ENCODE results near the gene STK16. TPM values are rescaled to one million over a fixed set of nuclear protein-coding genes. Genes with fewer than 3 reads are reported as not detected.

STK16 gene
- total and polyA plus RNA-seq, 2 of the 13 experiments (the other 11 are each of a cell fraction or from before 2014, with no cell fraction given), result 28.0 to 50.9 TPM

DNA sequence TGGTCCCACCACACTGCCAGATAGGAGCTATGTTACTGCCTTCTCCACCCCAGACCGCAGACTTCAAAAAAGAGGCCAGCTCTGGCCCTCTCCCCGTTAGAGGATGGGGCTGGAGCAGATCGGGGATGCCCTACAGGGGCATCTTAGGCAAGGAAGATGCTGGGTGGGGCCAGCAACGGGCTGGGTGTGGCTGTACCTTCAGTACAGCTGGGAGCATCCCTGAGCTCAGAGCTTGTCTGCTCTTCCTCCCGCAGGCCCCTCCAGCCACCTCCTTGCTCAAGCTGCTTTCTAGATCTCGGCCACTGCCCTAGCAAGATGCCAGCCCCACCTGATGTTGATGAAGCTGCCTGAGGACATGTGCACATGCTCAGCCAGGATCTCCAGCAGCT, 54.1 kb downstream of the STK16 start (continued):
- TF ChIP-seq, protein P1, sequence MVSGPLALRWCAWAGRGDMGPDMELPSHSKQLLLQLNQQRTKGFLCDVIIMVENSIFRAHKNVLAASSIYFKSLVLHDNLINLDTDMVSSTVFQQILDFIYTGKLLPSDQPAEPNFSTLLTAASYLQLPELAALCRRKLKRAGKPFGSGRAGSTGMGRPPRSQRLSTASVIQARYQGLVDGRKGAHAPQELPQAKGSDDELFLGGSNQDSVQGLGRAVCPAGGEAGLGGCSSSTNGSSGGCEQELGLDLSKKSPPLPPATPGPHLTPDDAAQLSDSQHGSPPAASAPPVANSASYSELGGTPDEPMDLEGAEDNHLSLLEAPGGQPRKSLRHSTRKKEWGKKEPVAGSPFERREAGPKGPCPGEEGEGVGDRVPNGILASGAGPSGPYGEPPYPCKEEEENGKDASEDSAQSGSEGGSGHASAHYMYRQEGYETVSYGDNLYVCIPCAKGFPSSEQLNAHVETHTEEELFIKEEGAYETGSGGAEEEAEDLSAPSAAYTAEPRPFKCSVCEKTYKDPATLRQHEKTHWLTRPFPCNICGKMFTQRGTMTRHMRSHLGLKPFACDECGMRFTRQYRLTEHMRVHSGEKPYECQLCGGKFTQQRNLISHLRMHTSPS (CRISPR knock-in tag; IDR thresholded peaks at IDR 0.05; ENCODE audit: low read depth), result no peak
- TF ChIP-seq ZNF543 (CRISPR knock-in tag; IDR thresholded peaks at IDR 0.05) (no peak), SIN3B (IDR thresholded peaks at IDR 0.05; ENCODE audit: low read length) (no peak), ATF4 (CRISPR knock-in tag; IDR thresholded peaks at IDR 0.05) (no peak), HNRNPK (IDR thresholded peaks at IDR 0.05; ENCODE audit: low read depth, low read length, poor library complexity, severe bottlenecking) (no peak), WIZ (CRISPR knock-in tag; IDR thresholded peaks at IDR 0.05) (no peak), ELF4 (CRISPR knock-in tag; IDR thresholded peaks at IDR 0.05; ENCODE audit: borderline replicate concordance) (no peak), ZBTB8A (CRISPR knock-in tag; IDR thresholded peaks at IDR 0.05; ENCODE audit: borderline replicate concordance, low read depth) (0 out of 2 replicates have a peak, but pooled peaks have one; percentile 12), FOXJ3 (CRISPR knock-in tag; IDR thresholded peaks at IDR 0.05; ENCODE audit: borderline replicate concordance) (no peak), TP53 (CRISPR knock-in tag; conservative IDR thresholded peaks at IDR 0.05) (no peak), ZNF20 (CRISPR knock-in tag; IDR thresholded peaks at IDR 0.05) (no peak), CREM (IDR thresholded peaks at IDR 0.05) (no peak), CREM (CRISPR knock-in tag; IDR thresholded peaks at IDR 0.05) (no peak), ZNF292 (CRISPR knock-in tag; IDR thresholded peaks at IDR 0.05; ENCODE audit: borderline replicate concordance, low read depth) (no peak), ZNF776 (CRISPR knock-in tag; IDR thresholded peaks at IDR 0.05) (no peak), CBX5 (CRISPR knock-in tag; IDR thresholded peaks at IDR 0.05; ENCODE audit: borderline replicate concordance) (no peak), RXRA (CRISPR knock-in tag; IDR thresholded peaks at IDR 0.05) (no peak), ZNF18 (CRISPR knock-in tag; IDR thresholded peaks at IDR 0.05; ENCODE audit: insufficient replicate concordance) (no peak)
- TF ChIP-seq, protein P2, sequence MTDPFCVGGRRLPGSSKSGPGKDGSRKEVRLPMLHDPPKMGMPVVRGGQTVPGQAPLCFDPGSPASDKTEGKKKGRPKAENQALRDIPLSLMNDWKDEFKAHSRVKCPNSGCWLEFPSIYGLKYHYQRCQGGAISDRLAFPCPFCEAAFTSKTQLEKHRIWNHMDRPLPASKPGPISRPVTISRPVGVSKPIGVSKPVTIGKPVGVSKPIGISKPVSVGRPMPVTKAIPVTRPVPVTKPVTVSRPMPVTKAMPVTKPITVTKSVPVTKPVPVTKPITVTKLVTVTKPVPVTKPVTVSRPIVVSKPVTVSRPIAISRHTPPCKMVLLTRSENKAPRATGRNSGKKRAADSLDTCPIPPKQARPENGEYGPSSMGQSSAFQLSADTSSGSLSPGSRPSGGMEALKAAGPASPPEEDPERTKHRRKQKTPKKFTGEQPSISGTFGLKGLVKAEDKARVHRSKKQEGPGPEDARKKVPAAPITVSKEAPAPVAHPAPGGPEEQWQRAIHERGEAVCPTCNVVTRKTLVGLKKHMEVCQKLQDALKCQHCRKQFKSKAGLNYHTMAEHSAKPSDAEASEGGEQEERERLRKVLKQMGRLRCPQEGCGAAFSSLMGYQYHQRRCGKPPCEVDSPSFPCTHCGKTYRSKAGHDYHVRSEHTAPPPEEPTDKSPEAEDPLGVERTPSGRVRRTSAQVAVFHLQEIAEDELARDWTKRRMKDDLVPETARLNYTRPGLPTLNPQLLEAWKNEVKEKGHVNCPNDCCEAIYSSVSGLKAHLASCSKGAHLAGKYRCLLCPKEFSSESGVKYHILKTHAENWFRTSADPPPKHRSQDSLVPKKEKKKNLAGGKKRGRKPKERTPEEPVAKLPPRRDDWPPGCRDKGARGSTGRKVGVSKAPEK (CRISPR knock-in tag; IDR thresholded peaks at IDR 0.05; ENCODE audit: borderline replicate concordance), result no peak
- TF ChIP-seq, protein P3, sequence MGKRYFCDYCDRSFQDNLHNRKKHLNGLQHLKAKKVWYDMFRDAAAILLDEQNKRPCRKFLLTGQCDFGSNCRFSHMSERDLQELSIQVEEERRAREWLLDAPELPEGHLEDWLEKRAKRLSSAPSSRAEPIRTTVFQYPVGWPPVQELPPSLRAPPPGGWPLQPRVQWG (CRISPR knock-in tag; IDR thresholded peaks at IDR 0.05; ENCODE audit: borderline replicate concordance, low read depth), result no peak
- TF ChIP-seq, protein P4, sequence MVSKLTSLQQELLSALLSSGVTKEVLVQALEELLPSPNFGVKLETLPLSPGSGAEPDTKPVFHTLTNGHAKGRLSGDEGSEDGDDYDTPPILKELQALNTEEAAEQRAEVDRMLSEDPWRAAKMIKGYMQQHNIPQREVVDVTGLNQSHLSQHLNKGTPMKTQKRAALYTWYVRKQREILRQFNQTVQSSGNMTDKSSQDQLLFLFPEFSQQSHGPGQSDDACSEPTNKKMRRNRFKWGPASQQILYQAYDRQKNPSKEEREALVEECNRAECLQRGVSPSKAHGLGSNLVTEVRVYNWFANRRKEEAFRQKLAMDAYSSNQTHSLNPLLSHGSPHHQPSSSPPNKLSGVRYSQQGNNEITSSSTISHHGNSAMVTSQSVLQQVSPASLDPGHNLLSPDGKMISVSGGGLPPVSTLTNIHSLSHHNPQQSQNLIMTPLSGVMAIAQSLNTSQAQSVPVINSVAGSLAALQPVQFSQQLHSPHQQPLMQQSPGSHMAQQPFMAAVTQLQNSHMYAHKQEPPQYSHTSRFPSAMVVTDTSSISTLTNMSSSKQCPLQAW (CRISPR knock-in tag; IDR thresholded peaks at IDR 0.05), result no peak
